Neural crest cell (in vitro differentiated cells): ENCODE measurements around the gene PWWP2B. TPM values are rescaled to one million over a fixed set of nuclear protein-coding genes. Genes with fewer than 3 reads are reported as not detected.

Source experiments
- DNase-seq: peaks from one replicate; pipeline ENCODE4 v3.0.0; 2021; ENCODE audit warnings: low read depth, mixed read lengths, low spot score
- H3K27ac Mint-ChIP-seq: one replicate; pipeline ENCODE4 v1.8.0; 2021; ENCODE audit warnings: mild to moderate bottlenecking, mixed read lengths; ENCODE audit not compliant: unreplicated experiment
- H3K27me3 Mint-ChIP-seq: 2 replicates; pipeline ENCODE4 v1.8.0; 2021; ENCODE audit warnings: low read depth, mild to moderate bottlenecking, mixed read lengths
- H3K36me3 Mint-ChIP-seq: 2 replicates; pipeline ENCODE4 v1.8.0; 2021; ENCODE audit warnings: low read depth, mild to moderate bottlenecking, mixed read lengths
- H3K4me1 Mint-ChIP-seq: 2 replicates; pipeline ENCODE4 v1.8.0; 2021; ENCODE audit warnings: mixed read lengths
- H3K4me3 Mint-ChIP-seq: one replicate; pipeline ENCODE4 v1.8.0; 2021; ENCODE audit warnings: mild to moderate bottlenecking, mixed read lengths
- H3K9me3 Mint-ChIP-seq: 2 replicates; pipeline ENCODE4 v1.8.0; 2021; ENCODE audit warnings: mixed read lengths
- CTCF ChIP-seq: fragments of 200-600 bp; sonication (generic); conservative IDR thresholded peaks from 2 replicates; pipeline ENCODE4 v1.5.0; 2021; ENCODE audit warnings: antibody characterized with exemption, mild to moderate bottlenecking
- total RNA-seq: library from RNA; stranded (reverse); gene quantifications from 2 replicates; pipeline ENCODE4 v1.2.1, GENCODE V29; 2021

The PWWP2B gene
- total RNA-seq, 1 donor from 2014 or later: 14.2 TPM

GRCh38 chr10:132465889-132466519 is 69.0 kb downstream of the PWWP2B start:
- no peaks in the 10 kb centered on the region for H3K9me3 Mint-ChIP-seq
- no peaks in the 10 kb centered on the region for H3K27me3 Mint-ChIP-seq
- DNase-seq: no peak
- H3K4me1 Mint-ChIP-seq: peaks cover 5% of the 10 kb centered on the region
- TF ChIP-seq CTCF: no peak
- H3K4me3 Mint-ChIP-seq: no peak overlapping the region
- no peaks in the 10 kb centered on the region for H3K36me3 Mint-ChIP-seq
- no peak overlapping the region for H3K27ac Mint-ChIP-seq

- Mint-ChIP-seq H3K4me1 (peaks cover 5% of the 10 kb centered on the region), H3K27me3 (no peaks in the 10 kb centered on the region), H3K36me3 (no peaks in the 10 kb centered on the region), H3K27ac (no peak overlapping the region), H3K9me3 (no peaks in the 10 kb centered on the region), H3K4me3 (no peak overlapping the region)
- no peak for TF ChIP-seq CTCF
- DNase-seq: no peak
These were observed 69.8 kb downstream of the PWWP2B start for GRCh38 chr10:132466520-132467463.

Other genes starting within 250 kb of the PWWP2B start
- 145 and 155 TPM in 2 replicates for gene DPYSL4, start 210.3 kb upstream of the PWWP2B start, total RNA-seq
- 19.6 and 21.9 TPM in 2 replicates for gene STK32C, start 89.2 kb upstream of the PWWP2B start, total RNA-seq
- gene LRRC27, start 65.0 kb upstream of the PWWP2B start, total RNA-seq: 18.3 and 21.9 TPM in 2 replicates
- 34.8 and 35.4 TPM in 2 replicates for gene INPP5A, start 140.6 kb downstream of the PWWP2B start, total RNA-seq